ENCODE measurements around the gene ARPC4.

The ARPC4 gene

DNA sequence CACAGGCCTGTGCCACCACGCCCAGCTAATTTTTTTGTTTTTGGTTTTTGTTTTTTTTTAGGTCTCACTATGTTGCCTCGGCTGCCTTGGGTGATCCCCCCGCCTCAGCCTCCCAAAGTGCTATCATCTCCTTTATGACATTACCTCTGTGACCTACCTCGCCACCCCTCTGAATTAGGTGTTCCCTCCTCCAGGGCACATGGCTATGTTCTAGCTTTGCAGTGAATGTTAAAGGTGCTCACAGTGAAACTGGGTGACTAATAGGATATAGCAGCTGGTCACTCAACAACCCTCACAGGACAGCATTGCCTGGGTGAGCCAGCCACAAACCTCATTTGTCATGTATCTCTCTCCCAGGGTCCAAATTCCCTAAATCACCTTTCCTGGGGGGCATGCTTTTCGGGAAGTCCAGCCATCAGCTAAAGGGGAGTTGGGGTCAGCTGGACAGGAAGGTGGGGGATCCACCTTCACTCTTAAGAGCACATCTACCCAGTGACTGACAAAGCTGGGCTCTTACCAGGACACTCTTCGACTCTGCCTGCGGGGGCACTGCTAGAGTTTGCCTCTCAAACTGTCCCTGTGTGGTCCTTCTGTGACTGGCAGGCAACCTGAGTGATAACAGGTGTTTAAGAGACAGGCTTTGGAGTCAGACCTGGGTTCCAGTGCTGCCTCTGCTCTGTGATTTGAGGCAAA is 15.6 kb downstream of the ARPC4 start:
- Histone ChIP-seq H3K9ac (ENCODE audit: low read length) (no peak overlapping the region), H3K27ac (ENCODE audit: low read depth, low read length) (no peak overlapping the region), H3K9me3 (ENCODE audit: control insufficient read depth, insufficient read depth, low read depth, low read length) (no peaks in the 10 kb centered on the region), H3K27me3 (ENCODE audit: control insufficient read depth, insufficient read depth, low read length) (peaks cover 12% of the 10 kb centered on the region), H3K4me1 (ENCODE audit: control insufficient read depth, insufficient read depth, low read length) (peaks cover 13% of the 10 kb centered on the region; the same call in 1 of the 2 replicates), H3K36me3 (ENCODE audit: control insufficient read depth, insufficient read depth, low read length) (peaks cover 44% of the 10 kb centered on the region), H3K4me3 (ENCODE audit: low read depth, low read length) (no peak overlapping the region)

DNA sequence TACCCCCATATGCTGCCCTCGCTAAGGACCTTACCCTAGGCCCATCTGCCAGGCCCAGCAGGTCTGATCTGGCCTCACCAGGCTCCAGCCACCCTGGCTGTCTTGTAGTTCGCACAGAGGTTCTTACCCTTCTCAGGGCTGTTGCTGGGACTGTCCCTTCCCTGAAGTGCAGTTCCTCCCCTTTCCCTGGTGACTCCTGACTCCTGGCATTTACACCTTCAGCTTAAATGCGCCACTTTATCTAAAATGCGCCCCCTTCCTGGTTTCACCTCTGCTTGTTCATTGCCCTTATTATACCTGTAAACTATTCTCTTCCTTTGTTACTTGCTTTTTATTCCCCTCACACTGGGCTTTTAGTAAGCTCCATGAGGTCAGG is 16.3 kb downstream of the ARPC4 start:
- Histone ChIP-seq H3K4me3 (ENCODE audit: low read depth, low read length) (peak overlapping the region; percentile 61), H3K9ac (ENCODE audit: low read length) (peak overlapping the region; percentile 80), H3K27ac (ENCODE audit: low read depth, low read length) (no peak overlapping the region), H3K9me3 (ENCODE audit: control insufficient read depth, insufficient read depth, low read depth, low read length) (no peaks in the 10 kb centered on the region), H3K27me3 (ENCODE audit: control insufficient read depth, insufficient read depth, low read length) (peaks cover 12% of the 10 kb centered on the region), H3K4me1 (ENCODE audit: control insufficient read depth, insufficient read depth, low read length) (peaks cover 13% of the 10 kb centered on the region; the same call in 1 of the 2 replicates), H3K36me3 (ENCODE audit: control insufficient read depth, insufficient read depth, low read length) (peaks cover 36% of the 10 kb centered on the region)

DNA sequence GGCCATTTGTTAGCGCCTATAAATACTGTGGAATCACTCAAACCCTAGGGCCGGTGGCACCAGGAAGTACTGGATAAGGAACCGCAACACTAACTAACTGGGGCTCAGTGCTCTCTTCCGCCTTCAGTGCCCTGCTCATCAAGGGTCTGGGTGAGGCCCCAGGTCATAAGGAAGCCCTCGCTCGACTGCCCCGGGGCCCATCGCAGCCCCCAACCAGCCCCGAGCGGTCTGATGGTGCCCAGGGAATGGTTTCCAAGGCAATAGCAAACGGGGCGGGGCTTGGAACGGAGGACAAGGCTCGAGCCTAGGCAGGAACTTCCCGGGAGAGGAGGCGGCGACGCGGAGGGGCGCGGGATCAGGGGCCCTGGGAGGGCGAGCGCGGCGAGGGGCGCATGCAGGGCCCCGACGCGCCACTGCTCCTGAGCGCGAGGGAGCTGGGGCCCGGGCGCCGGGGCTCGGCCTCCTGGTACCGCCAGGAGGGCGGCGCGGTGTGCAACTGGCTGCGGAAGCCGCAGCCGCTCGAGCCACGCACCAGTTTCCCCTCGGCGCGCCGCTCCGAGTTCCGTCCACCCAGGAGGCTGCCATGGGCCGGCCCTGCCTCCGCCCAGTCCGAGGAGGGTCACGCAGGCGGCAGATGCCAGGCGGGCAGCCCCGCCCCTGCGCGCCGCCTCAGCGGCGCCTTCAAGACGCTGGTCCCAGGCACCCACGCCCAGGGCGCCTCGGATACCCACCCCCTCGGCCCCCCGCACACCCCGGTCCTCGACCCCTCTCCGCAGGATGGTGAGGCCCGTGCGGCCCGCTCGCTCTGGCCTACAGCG is 16.9 kb downstream of the ARPC4 start, which contains the start of gene TTLL3:
Gene TTLL3, plus strand, starts transcription at position 648 of the 818 bp plus-strand sequence. CDS start 400 bp downstream, outside the sequence.
- peak within 1 kb of the TSS; percentile 80 for H3K9ac ChIP-seq (ENCODE audit: low read length)
- H3K4me1 ChIP-seq (ENCODE audit: control insufficient read depth, insufficient read depth, low read length): peaks cover 13% of the 10 kb centered on the region; the same call in 1 of the 2 replicates
- H3K27me3 ChIP-seq (ENCODE audit: control insufficient read depth, insufficient read depth, low read length): peaks cover 12% of the 10 kb centered on the region
- peak within 1 kb of the TSS; percentile 61 for H3K4me3 ChIP-seq (ENCODE audit: low read depth, low read length)
- no peaks in the 10 kb centered on the region for H3K9me3 ChIP-seq (ENCODE audit: control insufficient read depth, insufficient read depth, low read depth, low read length)
- H3K27ac ChIP-seq (ENCODE audit: low read depth, low read length): no peak within 1 kb of the TSS
- H3K36me3 ChIP-seq (ENCODE audit: control insufficient read depth, insufficient read depth, low read length): peaks cover 31% of the 10 kb centered on the region

DNA sequence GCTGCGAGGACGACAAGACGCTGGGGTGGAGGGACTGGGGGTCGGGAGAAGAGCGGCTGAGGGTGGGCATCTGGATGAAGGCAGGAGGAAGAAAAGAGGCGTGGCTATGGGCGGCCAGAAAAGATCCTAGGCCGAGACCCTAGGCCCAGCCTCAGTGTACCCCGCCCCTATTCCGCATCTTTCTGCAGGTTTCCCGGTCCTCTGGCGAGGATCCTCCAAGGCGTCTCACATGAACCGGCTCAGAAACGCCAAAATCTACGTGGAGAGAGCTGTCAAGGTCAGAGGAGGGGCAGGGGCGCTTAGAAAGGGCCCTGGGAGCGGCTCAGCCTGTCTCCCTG is 17.5 kb downstream of the ARPC4 start:
- no peaks in the 10 kb centered on the region for H3K9me3 ChIP-seq (ENCODE audit: control insufficient read depth, insufficient read depth, low read depth, low read length)
- peaks cover 13% of the 10 kb centered on the region; the same call in 1 of the 2 replicates for H3K4me1 ChIP-seq (ENCODE audit: control insufficient read depth, insufficient read depth, low read length)
- H3K27me3 ChIP-seq (ENCODE audit: control insufficient read depth, insufficient read depth, low read length): peaks cover 12% of the 10 kb centered on the region
- peak overlapping the region; percentile 61 for H3K4me3 ChIP-seq (ENCODE audit: low read depth, low read length)
- H3K27ac ChIP-seq (ENCODE audit: low read depth, low read length): no peak overlapping the region
- H3K36me3 ChIP-seq (ENCODE audit: control insufficient read depth, insufficient read depth, low read length): peaks cover 25% of the 10 kb centered on the region
- peak overlapping the region; percentile 80 for H3K9ac ChIP-seq (ENCODE audit: low read length)

DNA sequence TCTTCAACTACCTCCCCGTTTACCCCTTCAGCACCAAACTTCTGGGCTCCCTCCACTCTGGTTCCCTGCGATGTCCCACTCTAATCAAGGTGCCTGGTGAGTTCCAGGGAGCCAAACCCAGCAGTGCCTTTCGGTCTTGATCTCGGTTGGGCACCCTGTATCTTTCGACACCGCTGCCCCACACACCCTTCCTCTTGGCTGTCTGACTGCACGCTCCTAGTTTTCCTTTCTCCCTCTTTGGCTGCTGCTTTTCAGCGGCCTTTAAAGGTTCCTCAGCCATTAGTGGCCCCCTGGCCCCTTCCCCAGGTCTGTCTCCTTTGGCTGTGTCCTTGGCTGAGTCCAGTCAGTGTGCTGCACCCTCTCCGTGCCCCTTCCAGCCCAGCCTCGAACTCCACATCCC is 18.0 kb downstream of the ARPC4 start:
- H3K27me3 ChIP-seq (ENCODE audit: control insufficient read depth, insufficient read depth, low read length): peaks cover 12% of the 10 kb centered on the region
- peaks cover 13% of the 10 kb centered on the region; the same call in 1 of the 2 replicates for H3K4me1 ChIP-seq (ENCODE audit: control insufficient read depth, insufficient read depth, low read length)
- peaks cover 20% of the 10 kb centered on the region for H3K36me3 ChIP-seq (ENCODE audit: control insufficient read depth, insufficient read depth, low read length)
- no peak overlapping the region for H3K27ac ChIP-seq (ENCODE audit: low read depth, low read length)
- H3K4me3 ChIP-seq (ENCODE audit: low read depth, low read length): peak overlapping the region; percentile 61
- no peaks in the 10 kb centered on the region for H3K9me3 ChIP-seq (ENCODE audit: control insufficient read depth, insufficient read depth, low read depth, low read length)
- H3K9ac ChIP-seq (ENCODE audit: low read length): no peak overlapping the region

DNA sequence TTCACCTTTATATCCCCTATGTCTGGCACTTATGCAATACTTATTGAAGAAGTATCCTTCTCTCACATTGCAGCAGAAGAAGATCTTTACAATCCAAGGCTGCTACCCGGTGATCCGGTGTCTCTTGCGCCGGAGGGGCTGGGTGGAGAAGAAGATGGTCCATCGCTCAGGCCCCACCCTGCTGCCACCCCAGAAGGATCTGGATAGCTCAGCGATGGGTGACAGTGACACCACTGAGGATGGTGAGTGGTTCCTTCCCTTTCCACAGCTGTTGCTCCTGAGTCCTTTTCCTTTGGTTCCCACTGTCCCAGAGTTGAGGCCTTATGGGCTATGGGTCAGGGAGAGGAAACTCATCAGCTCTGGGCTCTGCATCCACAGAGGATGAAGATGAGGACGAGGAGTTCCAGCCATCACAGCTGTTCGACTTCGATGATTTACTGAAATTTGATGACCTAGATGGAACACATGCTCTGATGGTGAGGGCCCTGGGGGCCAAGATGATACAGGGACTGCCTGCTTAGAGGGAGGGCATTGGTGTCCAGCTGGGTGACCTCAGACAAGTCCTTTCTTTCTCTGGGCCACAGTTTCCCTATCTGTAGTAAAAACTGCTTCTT is 20.1 kb downstream of the ARPC4 start:
- no peak overlapping the region for H3K4me3 ChIP-seq (ENCODE audit: low read depth, low read length)
- H3K36me3 ChIP-seq (ENCODE audit: control insufficient read depth, insufficient read depth, low read length): peaks cover 6% of the 10 kb centered on the region; the same call in 1 of the 2 replicates
- peaks cover 12% of the 10 kb centered on the region for H3K27me3 ChIP-seq (ENCODE audit: control insufficient read depth, insufficient read depth, low read length)
- H3K9ac ChIP-seq (ENCODE audit: low read length): no peak overlapping the region
- H3K4me1 ChIP-seq (ENCODE audit: control insufficient read depth, insufficient read depth, low read length): peaks cover 13% of the 10 kb centered on the region; the same call in 1 of the 2 replicates
- H3K27ac ChIP-seq (ENCODE audit: low read depth, low read length): no peak overlapping the region
- H3K9me3 ChIP-seq (ENCODE audit: control insufficient read depth, insufficient read depth, low read depth, low read length): no peaks in the 10 kb centered on the region

DNA sequence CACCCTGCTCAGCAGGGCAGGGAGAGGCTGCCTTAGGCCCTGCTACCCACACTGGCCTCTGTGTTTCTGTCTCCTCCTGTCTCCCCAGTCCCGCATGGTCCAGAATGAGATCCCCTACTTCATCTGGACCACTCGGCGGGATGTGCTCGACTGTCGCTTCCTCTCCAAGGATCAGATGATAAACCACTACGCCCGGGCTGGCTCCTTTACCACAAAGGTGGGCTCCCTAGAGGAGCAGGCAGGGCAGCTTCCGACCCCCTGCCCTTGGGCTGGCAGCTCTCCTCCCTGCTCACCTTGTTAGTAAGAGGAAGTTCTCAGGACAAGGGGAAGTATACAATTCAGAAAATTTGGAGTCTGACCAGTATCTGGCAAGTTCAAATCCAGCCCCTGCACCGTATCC is 23.1 kb downstream of the ARPC4 start:
- H3K9me3 ChIP-seq (ENCODE audit: control insufficient read depth, insufficient read depth, low read depth, low read length): no peaks in the 10 kb centered on the region
- no peak overlapping the region for H3K4me3 ChIP-seq (ENCODE audit: low read depth, low read length)
- H3K27ac ChIP-seq (ENCODE audit: low read depth, low read length): no peak overlapping the region
- H3K36me3 ChIP-seq (ENCODE audit: control insufficient read depth, insufficient read depth, low read length): peaks cover 6% of the 10 kb centered on the region; the same call in 1 of the 2 replicates
- H3K9ac ChIP-seq (ENCODE audit: low read length): no peak overlapping the region
- H3K4me1 ChIP-seq (ENCODE audit: control insufficient read depth, insufficient read depth, low read length): no peaks in the 10 kb centered on the region
- peaks cover 5% of the 10 kb centered on the region; the same call in 1 of the 2 replicates for H3K27me3 ChIP-seq (ENCODE audit: control insufficient read depth, insufficient read depth, low read length)

DNA sequence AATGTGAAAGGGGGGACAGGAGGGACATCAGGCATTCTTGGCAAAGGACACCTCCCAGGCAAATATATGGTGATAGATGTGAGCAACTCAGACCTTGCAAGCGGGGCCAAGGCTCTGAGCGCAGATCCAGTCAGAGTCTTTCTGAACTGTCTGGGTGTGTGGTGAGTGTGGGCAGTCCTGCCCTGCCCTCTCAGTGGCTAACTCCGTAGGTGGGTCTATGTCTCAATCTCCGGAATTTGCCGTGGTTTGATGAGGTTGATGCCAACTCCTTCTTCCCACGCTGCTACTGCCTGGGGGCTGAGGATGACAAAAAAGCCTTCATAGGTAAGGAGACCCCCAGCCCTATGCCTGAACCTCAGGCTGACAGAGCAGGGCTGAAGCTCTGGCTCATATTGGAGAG is 24.6 kb downstream of the ARPC4 start:
- no peaks in the 10 kb centered on the region for H3K4me1 ChIP-seq (ENCODE audit: control insufficient read depth, insufficient read depth, low read length)
- H3K36me3 ChIP-seq (ENCODE audit: control insufficient read depth, insufficient read depth, low read length): peaks cover 6% of the 10 kb centered on the region; the same call in 1 of the 2 replicates
- no peaks in the 10 kb centered on the region for H3K9me3 ChIP-seq (ENCODE audit: control insufficient read depth, insufficient read depth, low read depth, low read length)
- no peak overlapping the region for H3K9ac ChIP-seq (ENCODE audit: low read length)
- H3K27ac ChIP-seq (ENCODE audit: low read depth, low read length): no peak overlapping the region
- no peaks in the 10 kb centered on the region for H3K27me3 ChIP-seq (ENCODE audit: control insufficient read depth, insufficient read depth, low read length)
- no peak overlapping the region for H3K4me3 ChIP-seq (ENCODE audit: low read depth, low read length)

DNA sequence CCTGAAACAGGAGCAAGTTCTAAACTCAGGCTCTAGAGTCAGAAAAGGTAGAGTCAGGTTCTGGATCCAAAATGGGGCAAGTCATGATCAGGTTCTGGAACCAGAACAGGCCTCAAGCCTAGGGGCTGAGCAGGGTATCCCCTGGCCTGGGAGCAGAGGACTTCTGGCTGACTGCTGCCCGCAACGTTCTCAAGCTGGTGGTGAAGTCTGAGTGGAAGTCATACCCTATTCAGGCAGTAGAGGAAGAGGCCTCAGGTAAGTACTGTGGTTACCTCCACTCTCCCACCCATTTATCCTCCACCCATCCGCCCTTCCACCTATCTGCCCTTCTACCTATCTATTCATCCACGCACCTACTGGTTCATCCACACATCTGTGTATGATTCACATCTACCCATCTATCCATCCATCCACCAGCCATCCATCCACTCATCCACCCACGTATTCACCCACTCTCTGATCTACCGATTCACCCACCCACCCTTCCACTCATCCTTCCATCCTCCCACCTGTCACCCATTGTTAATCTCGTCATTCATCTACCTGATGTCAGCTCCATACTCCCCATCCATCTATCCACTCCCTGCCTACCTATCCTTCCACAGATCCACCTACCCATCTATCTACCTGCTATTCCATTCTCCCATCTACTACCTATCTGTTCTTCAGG is 25.9 kb downstream of the ARPC4 start:
- H3K4me1 ChIP-seq (ENCODE audit: control insufficient read depth, insufficient read depth, low read length): no peaks in the 10 kb centered on the region

DNA sequence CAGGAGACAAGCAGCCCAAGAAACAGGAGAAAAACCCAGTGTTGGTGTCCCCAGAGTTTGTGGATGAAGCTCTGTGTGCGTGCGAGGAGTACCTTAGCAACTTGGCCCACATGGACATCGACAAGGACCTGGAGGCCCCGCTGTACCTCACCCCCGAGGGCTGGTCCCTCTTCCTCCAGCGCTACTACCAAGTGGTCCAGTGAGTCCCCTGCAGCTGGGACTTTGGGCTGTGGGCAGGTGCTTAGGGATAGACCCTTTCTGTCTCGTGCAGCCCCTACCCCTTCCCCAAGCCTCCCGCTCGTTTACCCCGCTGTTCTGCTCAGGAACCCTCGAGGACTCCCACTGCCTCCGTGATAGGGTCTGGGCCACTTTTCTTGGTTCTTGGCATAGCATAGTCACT is 27.7 kb downstream of the ARPC4 start:
- no peak overlapping the region for H3K9ac ChIP-seq (ENCODE audit: low read length)
- no peaks in the 10 kb centered on the region for H3K9me3 ChIP-seq (ENCODE audit: control insufficient read depth, insufficient read depth, low read depth, low read length)
- no peak overlapping the region for H3K4me3 ChIP-seq (ENCODE audit: low read depth, low read length)
- no peaks in the 10 kb centered on the region for H3K36me3 ChIP-seq (ENCODE audit: control insufficient read depth, insufficient read depth, low read length)
- H3K27ac ChIP-seq (ENCODE audit: low read depth, low read length): no peak overlapping the region
- H3K27me3 ChIP-seq (ENCODE audit: control insufficient read depth, insufficient read depth, low read length): no peaks in the 10 kb centered on the region
- no peaks in the 10 kb centered on the region for H3K4me1 ChIP-seq (ENCODE audit: control insufficient read depth, insufficient read depth, low read length)

More for the DNA sequence above, 25.9 kb downstream of the ARPC4 start:
- no peaks in the 10 kb centered on the region for H3K36me3 ChIP-seq (ENCODE audit: control insufficient read depth, insufficient read depth, low read length)
- H3K27me3 ChIP-seq (ENCODE audit: control insufficient read depth, insufficient read depth, low read length): no peaks in the 10 kb centered on the region
- H3K4me3 ChIP-seq (ENCODE audit: low read depth, low read length): no peak overlapping the region
- H3K27ac ChIP-seq (ENCODE audit: low read depth, low read length): no peak overlapping the region
- no peaks in the 10 kb centered on the region for H3K9me3 ChIP-seq (ENCODE audit: control insufficient read depth, insufficient read depth, low read depth, low read length)
- no peak overlapping the region for H3K9ac ChIP-seq (ENCODE audit: low read length)
